OCI-LY7 (cell line): ENCODE data around the gene THOP1. TPM values are rescaled to one million over a fixed set of nuclear protein-coding genes. Genes with fewer than 3 reads are reported as not detected.

ENCODE experiments used
- BruUV-seq: library from RNA; stranded (reverse); fragments of 400-500 nt; replicated peaks from 2 replicates; lab custom pipeline; 2021; lab: Mats Ljungman, UMichigan
- CTCF ChIA-PET: fragments of 300-600 bp; sonication (Branson Sonifier 250); formaldehyde crosslinking; loops from one replicate; lab custom pipeline; 2022; ENCODE audit warnings: antibody characterized with exemption; ENCODE audit not compliant: unreplicated experiment; lab: Charles Lee
- POLR2A ChIA-PET: fragments of 300-600 bp; sonication (Branson Sonifier 250); formaldehyde crosslinking; loops from one replicate; lab custom pipeline; 2022; ENCODE audit warnings: antibody characterized with exemption; lab: Charles Lee
- DNase-seq: peaks from one replicate; pipeline ENCODE4 v3.0.0-alpha.2; 2015; ENCODE audit warnings: low spot score
- H2AFZ ChIP-seq: fragments of 200-600 bp; sonication (generic), shearing (Covaris generic); 2 replicates; pipeline ENCODE4 v1.6.1; 2014; ENCODE audit warnings: mild to moderate bottlenecking, antibody characterized with exemption, low read length, moderate library complexity
- H3K27ac ChIP-seq: fragments of 200-600 bp; sonication (generic); 2 replicates; pipeline ENCODE4 v1.5.1; 2014; ENCODE audit warnings: mixed run types, low read depth, mild to moderate bottlenecking, moderate library complexity, low read length, inconsistent platforms; ENCODE audit not compliant: poor library complexity, severe bottlenecking
- H3K36me3 ChIP-seq: fragments of 200-600 bp; sonication (generic); 2 replicates; pipeline ENCODE4 v1.6.1; 2014; ENCODE audit warnings: mild to moderate bottlenecking, antibody characterized with exemption, low read length, moderate library complexity, mixed read lengths; ENCODE audit not compliant: insufficient read depth
- H3K4me1 ChIP-seq: fragments of 200-600 bp; sonication (generic); 2 replicates; pipeline ENCODE4 v1.5.1; 2014; ENCODE audit warnings: mild to moderate bottlenecking, low read length; ENCODE audit not compliant: insufficient read depth, poor library complexity, severe bottlenecking
- H3K4me2 ChIP-seq: fragments of 200-600 bp; sonication (generic); 2 replicates; pipeline ENCODE4 v1.6.1; 2014; ENCODE audit warnings: mild to moderate bottlenecking, low read length
- H3K4me3 ChIP-seq: fragments of 200-600 bp; sonication (generic); 2 replicates; pipeline ENCODE4 v1.5.1; 2014; ENCODE audit warnings: mild to moderate bottlenecking, low read depth, low read length; ENCODE audit not compliant: poor library complexity, severe bottlenecking
- H3K79me2 ChIP-seq: fragments of 200-600 bp; sonication (generic); 2 replicates; pipeline ENCODE4 v1.6.1; 2016; ENCODE audit warnings: low read depth, mild to moderate bottlenecking, low read length, moderate library complexity, mixed read lengths; ENCODE audit not compliant: insufficient read depth
- H3K9me2 ChIP-seq: fragments of 200-600 bp; sonication (generic); 2 replicates; pipeline ENCODE4 v1.6.1; 2016; ENCODE audit warnings: mild to moderate bottlenecking, low read length, mixed read lengths; ENCODE audit not compliant: insufficient read depth
- H3K9me3 ChIP-seq: fragments of 200-600 bp; sonication (generic); 2 replicates; pipeline ENCODE4 v1.6.1; 2014; ENCODE audit warnings: mild to moderate bottlenecking, mixed run types, low read length, mixed read lengths
- H4K20me1 ChIP-seq: fragments of 200-600 bp; sonication (generic); 2 replicates; pipeline ENCODE4 v1.6.1; 2014; ENCODE audit warnings: mild to moderate bottlenecking, antibody characterized with exemption, low read length, moderate library complexity, mixed read lengths; ENCODE audit not compliant: insufficient read depth
- EZH2phosphoT487 ChIP-seq: fragments of 200-600 bp; sonication (generic); IDR thresholded peaks from 2 replicates; pipeline ENCODE4 v1.6.1; 2018; ENCODE audit warnings: low read depth, borderline replicate concordance, mild to moderate bottlenecking, mixed run types, antibody characterized with exemption, low read length, moderate library complexity, mixed read lengths
- intact Hi-C: fragments of 100-400 bp; cut with micrococcal nuclease; formaldehyde crosslinking; loops from one replicate; pipeline ENCODE4 v1.10.0; 2022; ENCODE audit not compliant: unreplicated experiment
- total RNA-seq, 2 experiments: library from RNA; depleted of rRNA in 1 of 2; stranded (reverse); fragments of >200 nt in 1 of 2; shearing (Covaris generic) in 1 of 2; gene quantifications; 2 replicates each; pipeline ENCODE4 v1.2.3, GENCODE V29; 2014 to 2022
- TF ChIP-seq, protein P1 (sequence below): fragments of 200-600 bp; sonication (generic); conservative IDR thresholded peaks from 2 replicates; pipeline ENCODE4 v1.5.1; 2014; ENCODE audit warnings: mild to moderate bottlenecking, antibody characterized with exemption, low read length, moderate library complexity, mixed read lengths

The THOP1 gene
- total RNA-seq, 2 experiments from 2014 or later: 170 to 191 TPM

DNA sequence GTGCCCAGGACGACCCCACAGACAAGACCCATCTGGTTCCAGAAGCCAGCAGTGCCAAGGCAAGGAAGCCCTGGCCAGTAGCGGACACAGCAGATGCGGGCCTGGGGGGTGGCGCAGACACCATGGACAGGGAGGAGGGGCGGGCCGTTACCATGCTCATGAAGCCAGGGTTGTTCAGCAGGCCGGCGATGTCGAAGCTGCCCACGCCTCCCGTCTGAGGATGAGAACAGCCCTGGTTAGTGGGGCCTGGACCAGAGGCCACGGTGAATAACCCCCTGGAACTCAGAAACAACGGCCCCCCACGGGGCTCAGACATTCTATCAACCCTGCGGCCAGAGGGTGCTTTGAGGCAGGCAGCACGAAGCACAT lies 24.0 kb upstream of the THOP1 start:
- no peak for DNase-seq
- H3K4me3 ChIP-seq: no peak overlapping the region
- H2AFZ ChIP-seq: no peak overlapping the region
- H3K4me2 ChIP-seq: no peak overlapping the region
- no TSS peak for BruUV-seq
- ChIA-PET CTCF (no interaction called here), POLR2A (interaction anchor here (0.6 kb wide), 1 partner anchor 110 kb away, joined by 4 read pairs; no protein-coding TSS in a partner anchor)
- H3K27ac ChIP-seq: no peak overlapping the region
- H3K9me2 ChIP-seq: no peaks in the 10 kb centered on the region
- no peaks in the 10 kb centered on the region for H4K20me1 ChIP-seq
- intact Hi-C loops: no loop called here
- no peaks in the 10 kb centered on the region for H3K9me3 ChIP-seq
- peaks cover 90% of the 10 kb centered on the region for H3K36me3 ChIP-seq
- no peaks in the 10 kb centered on the region for H3K4me1 ChIP-seq
- H3K79me2 ChIP-seq: no peaks in the 10 kb centered on the region
- no peak for TF ChIP-seq EZH2phosphoT487
- TF ChIP-seq, protein P1, sequence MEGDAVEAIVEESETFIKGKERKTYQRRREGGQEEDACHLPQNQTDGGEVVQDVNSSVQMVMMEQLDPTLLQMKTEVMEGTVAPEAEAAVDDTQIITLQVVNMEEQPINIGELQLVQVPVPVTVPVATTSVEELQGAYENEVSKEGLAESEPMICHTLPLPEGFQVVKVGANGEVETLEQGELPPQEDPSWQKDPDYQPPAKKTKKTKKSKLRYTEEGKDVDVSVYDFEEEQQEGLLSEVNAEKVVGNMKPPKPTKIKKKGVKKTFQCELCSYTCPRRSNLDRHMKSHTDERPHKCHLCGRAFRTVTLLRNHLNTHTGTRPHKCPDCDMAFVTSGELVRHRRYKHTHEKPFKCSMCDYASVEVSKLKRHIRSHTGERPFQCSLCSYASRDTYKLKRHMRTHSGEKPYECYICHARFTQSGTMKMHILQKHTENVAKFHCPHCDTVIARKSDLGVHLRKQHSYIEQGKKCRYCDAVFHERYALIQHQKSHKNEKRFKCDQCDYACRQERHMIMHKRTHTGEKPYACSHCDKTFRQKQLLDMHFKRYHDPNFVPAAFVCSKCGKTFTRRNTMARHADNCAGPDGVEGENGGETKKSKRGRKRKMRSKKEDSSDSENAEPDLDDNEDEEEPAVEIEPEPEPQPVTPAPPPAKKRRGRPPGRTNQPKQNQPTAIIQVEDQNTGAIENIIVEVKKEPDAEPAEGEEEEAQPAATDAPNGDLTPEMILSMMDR: no peak

DNA sequence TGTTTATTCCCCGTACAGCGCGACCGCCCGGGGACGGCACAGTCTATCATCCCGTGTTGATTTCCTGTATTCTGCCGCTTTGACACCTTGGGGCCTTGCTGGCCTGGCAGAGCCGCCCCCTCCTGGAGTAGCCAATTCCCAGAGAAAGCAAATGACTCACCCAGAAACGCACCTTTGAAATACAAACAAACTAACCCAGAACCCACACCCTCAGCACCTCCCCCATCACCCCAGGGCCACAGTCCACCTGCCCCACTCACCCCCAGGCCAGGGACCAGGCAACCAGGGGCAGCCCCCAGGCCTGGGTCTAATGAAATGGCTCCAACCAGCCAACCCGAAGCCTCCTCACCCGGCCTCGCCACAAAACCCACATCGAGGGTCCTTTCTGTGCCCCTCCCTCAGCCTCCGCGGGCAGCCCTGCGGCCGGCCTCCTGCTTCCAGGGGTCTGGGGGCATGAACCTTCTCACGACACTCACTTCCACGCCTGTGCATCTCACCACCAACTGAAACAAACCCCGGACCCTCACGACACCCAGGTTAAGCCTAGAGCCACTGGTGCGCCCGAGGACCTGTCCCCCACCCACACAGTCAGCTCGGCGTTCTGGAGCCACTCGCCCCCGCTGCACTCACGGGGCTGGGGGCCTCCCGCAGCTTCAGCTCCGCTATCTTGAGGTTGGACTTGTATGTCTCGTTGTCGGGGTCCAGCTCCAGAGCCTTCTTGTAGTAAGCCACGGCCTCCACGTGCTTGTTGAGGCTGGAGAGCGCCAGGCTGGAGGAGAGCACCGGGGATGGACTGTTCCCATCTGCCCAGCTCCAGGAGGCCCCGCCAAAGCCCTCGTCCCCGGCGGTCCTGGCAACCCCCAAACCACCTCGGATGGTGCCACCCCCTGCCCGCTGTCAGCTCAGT lies 23.2 kb upstream of the THOP1 start:
- ChIA-PET CTCF (no interaction called here), POLR2A (interaction anchor here (0.6 kb wide), 1 partner anchor 111 kb away, joined by 4 read pairs; no protein-coding TSS in a partner anchor)
- Histone ChIP-seq H3K27ac (no peak overlapping the region), H3K79me2 (no peaks in the 10 kb centered on the region), H3K4me2 (no peak overlapping the region), H4K20me1 (no peaks in the 10 kb centered on the region), H3K4me3 (no peak overlapping the region), H3K36me3 (peaks cover 90% of the 10 kb centered on the region), H2AFZ (no peak overlapping the region), H3K9me3 (no peaks in the 10 kb centered on the region), H3K4me1 (no peaks in the 10 kb centered on the region), H3K9me2 (no peaks in the 10 kb centered on the region)
- intact Hi-C loops: no loop called here
- no TSS peak for BruUV-seq
- TF ChIP-seq EZH2phosphoT487: no peak
- TF ChIP-seq, protein P1: no peak
- no peak for DNase-seq
